H54 (cell line): ENCODE results near the gene PCGF3.
"Not testable (repeated sequence)": the region's sequence is repeated elsewhere in the genome, so short reads cannot be mapped to it uniquely, and the experiment has no call there.

ENCODE experiments used
- DNase-seq: peaks from one replicate; pipeline ENCODE4 v3.0.0; 2011; ENCODE audit warnings: low spot score, mixed read lengths; ENCODE audit not compliant: insufficient read length
- FAIRE-seq: peaks from 3 replicates; lab custom pipeline; 2011; peaks lifted over from hg19 to GRCh38; lab: Jason Lieb, UNC
- POLR2A ChIP-seq: IDR thresholded peaks from 2 replicates; pipeline ENCODE4 v1.6.1; 2011; ENCODE audit warnings: low read depth, mild to moderate bottlenecking, low read length

The PCGF3 gene

DNA sequence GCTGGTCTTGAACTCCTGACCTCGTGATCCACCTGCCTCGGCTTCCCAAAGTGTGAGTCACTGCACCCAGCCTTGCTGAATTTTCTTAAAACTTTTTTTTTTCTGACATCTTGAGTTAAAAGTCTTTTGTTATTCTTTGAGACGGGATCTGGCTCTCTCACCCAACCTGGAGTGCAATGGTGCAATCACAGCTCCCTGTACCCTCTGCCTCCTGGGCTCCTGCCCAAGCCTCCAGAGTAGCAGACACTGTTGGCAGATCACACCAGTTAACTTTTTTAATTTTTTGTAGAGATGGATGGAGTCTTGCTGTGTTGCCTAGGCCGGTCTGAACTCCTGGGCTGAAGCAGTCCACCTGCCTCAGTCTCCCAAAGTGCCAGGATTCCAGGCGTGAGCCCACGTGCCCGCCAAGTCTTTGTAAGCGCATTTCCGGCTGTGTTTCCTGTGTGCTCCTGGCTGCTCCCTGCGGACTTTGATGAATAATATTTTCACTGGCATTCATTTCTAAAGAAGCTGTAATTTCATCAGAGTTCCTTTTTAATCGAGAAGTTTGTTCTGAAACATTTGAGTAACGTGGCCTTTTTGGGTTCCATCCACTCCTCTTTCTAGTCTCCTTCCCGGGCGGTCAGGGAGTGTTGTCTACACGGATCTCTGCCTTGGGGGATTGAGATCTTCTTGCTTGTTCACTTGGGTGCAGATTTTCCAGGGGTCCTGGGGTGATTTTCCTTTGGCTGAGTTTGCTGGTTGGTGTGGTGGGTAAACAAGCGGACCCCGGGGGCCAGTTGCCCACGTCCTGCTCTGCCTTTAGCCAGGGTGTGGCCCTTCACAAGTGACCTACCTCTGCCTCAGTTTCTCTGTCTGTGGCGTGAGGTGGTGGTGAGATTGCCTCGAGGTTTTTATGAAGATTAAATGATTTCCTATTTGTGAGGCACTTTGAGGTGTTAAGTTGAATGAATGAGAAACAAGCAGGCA lies 44.4 kb downstream of the PCGF3 start:
- FAIRE-seq (no peak), DNase-seq (no peak)
- TF ChIP-seq POLR2A: no peak

DNA sequence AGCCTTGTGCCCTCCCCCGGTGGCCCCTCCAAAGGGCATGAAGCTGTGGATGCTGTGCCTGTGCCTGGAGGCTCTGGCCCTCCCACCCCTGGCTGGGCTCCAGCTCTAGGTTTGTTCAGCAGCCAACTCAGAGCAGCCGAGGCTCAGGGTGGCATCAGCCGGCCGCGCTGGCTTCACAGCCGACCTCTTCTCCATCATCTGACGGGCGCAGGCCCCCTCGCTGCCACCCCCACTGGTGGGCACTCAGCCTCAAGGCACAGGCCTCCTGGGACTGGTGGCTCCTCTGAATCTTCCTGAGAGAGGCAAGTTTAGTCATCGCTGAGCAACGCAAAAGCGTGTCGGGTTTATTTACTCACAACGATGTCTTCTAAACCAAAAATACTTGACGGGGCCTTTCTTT lies 46.0 kb downstream of the PCGF3 start:
- TF ChIP-seq POLR2A: no peak
- FAIRE-seq (no peak), DNase-seq (no peak)

DNA sequence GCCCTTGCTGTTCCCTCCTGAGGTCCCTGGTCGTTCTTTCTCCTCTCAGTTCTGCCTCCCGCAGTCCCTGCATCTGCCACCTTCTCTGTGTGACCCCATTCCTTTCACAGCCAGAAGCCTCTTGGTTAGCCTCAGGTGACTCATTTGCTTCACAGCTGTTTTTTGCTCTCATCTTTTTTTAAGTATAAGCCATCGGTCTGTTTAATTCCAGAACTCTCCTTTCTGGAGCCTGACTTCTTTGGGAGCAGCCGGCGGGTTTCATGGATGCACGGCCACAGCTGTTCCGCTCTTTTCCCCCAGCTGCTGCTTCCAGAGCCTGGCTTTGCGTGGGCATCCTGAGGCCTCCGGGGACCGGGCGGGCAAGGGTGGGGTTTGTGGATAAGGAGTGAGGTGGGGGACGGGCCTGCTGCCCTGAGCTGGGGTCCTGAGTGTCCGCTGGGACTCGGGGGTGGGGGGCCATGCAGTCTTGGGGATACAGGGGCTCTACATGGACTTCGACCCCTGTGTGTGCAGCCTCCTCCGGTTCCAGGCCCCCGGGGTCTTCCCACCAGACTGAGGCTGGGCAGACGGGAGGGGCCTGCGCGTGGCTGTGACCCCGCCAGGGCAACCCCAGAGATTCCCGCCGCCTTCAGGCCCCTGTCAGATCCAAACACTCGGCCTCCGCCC lies 46.7 kb downstream of the PCGF3 start:
- FAIRE-seq: no peak

DNA sequence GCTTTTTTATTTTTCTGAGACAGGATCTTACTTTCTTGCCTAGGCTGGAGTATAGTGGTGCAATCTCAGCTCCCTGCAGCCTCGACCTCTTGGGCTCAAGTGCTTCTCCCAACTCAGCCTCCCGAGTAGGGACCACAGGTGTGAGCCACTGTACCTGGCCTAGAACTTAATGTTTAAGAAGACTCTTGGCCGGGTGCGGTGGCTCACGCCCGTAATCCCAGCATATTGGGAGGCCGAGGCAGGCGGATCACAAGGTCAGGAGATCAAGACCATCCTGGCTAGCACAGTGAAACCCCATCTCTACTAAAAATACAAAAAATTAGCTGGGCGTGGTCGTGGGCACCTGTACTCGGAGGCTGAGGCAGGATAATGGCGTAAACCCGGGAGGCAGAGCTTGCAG lies 47.6 kb downstream of the PCGF3 start:
- DNase-seq, FAIRE-seq: not testable (repeated sequence)

More for the DNA sequence above, 46.7 kb downstream of the PCGF3 start:
- TF ChIP-seq POLR2A: no peak
- no peak for DNase-seq

DNA sequence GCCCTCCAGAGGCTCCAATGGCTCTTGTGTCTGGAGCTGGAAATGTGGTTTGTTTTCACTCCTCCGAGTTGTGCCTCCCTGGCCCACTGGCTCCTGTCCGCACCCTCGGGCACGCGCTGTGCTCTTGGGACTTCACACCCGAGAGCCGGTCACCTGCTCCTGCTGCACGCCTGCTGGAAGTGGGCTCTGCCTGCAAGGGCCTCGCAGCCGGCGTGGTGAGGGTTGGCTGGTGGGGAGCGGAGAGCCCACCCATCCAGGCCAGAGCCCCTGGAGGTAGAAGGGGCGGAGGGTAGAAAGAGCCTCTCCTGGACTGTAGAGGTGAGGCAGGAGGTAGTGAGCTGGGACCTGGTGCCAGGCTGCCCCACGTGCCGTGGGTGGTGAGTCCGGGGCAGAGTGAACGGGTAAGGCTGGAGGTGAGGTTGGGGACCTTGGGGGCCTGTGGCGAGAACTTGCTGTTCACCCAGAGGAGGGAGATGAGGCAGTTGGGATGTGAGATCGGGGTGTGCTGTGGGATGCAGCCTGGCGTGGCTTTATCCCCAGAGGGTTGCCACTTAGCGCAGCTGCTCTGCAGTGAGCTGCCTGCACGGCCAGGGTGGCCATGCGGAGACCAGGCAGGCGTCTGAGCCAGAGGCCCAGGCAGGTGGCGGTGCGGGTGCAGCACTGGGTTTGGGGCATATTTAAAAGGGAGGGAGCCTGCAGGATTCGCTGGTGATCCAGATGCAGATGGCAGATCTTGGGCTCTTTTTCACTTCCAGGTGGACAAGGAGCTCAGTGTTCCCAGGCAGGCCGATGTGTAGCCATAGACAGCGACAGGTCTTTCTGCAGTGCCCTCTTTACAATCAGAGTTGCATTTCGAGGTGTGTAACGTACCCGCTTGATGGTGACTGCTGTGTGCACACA lies 48.8 kb downstream of the PCGF3 start:
- DNase-seq: no peak
- no peak for TF ChIP-seq POLR2A
- no peak for FAIRE-seq

DNA sequence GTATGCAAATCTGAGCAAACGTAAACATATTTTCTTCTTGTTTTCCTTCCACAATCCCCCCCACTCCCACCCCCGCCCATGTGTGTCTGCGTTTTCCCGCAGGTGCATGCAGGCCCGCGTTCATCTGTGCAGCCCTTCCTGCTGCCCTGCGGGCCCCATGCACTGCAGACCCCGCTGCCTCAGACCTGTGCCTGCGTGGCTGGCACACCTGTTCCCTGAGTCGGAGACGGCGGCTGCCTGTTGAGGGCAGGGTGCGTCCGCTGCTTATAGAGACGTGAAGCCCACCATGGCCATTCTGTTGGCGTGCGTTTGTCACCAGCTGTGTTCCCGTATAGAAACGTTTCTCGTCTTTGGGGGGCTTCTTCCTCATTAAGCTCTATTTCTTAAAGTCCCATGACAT lies 51.5 kb downstream of the PCGF3 start:
- FAIRE-seq: no peak
- DNase-seq: no peak
- TF ChIP-seq POLR2A: no peak

DNA sequence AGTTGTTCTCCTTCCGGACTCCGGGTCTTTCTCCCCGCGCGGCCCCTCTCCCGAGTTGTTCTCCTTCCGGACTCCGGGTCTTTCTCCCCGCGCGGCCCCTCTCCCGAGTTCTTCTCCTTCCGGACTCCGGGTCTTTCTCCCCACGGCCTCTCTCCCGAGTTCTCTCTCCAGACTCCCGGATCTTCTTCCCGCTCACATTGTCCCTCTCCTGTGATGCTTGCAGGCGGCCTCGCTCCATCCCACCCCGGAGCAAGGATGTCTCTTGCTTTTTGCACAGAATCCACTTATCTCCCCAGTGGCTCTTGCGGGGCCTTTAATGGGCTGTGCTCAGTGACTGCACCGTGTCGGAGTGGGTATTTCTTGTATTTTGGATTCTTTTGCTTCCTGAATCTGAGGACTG lies 54.2 kb downstream of the PCGF3 start:
- DNase-seq: not testable (repeated sequence)

DNA sequence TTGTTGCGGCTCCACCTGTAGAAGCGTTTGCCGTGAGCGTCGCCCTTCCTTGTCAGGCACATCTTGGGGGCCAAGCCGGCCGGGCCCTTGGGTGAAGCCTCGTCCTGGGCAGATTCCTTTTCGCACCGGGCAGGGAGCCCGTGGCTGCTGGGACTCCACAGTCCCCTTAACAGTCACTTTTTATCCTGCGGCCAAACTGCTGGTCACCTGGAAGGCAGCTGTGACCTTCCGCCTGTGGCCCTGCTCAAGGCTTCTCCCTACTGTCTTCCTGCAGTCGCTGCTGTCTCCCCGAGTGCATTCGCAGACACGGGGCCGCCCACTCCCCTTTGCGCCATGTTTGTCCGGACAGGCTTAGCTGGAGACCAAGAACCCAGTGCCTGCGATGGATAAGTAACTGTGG lies 55.0 kb downstream of the PCGF3 start:
- no peak for TF ChIP-seq POLR2A
- DNase-seq: no peak
- no peak for FAIRE-seq

More for the DNA sequence above, 54.2 kb downstream of the PCGF3 start:
- not testable (repeated sequence) for FAIRE-seq

DNA sequence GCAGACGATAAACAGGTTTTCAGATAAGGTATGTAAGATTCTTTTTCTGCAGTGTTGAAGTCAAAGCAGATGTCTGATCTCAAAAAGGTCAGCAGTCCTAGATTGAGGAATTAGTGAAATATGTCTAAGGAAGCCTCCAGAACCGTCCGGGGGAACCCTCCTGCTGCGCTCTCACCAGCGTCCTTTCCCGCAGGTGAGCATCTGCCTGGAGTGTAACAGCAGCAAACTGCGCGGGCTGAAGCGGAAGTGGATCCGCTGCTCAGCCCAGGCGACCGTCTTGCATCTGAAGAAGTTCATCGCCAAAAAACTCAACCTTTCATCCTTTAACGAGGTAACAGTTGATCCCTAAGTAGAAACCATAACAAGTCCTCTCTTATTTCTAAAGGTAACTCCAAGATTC lies 55.5 kb downstream of the PCGF3 start:
- no peak for FAIRE-seq
- no peak for TF ChIP-seq POLR2A

DNA sequence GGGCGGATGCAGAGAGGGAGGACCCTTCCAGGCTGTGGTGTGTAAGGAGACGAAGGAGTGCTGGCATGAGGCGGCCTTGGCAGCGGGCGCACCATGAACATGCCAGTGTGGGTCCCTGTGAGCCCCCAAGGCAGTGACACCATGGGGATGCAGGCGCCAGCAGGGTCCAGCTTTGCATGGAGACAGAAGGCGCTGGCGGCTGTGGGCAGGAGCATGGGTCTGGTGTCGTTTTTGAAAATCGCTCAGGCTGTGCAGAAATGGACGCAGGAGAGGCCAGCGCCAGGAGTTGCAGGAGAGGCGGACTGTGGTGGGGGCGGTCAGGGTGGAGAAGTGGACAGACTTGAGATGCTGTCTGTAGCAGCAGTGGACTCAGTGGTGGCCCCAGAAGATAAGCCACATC lies 56.1 kb downstream of the PCGF3 start:
- DNase-seq (no peak), FAIRE-seq (no peak)
- no peak for TF ChIP-seq POLR2A

More for the DNA sequence above, 55.5 kb downstream of the PCGF3 start:
- no peak for DNase-seq

DNA sequence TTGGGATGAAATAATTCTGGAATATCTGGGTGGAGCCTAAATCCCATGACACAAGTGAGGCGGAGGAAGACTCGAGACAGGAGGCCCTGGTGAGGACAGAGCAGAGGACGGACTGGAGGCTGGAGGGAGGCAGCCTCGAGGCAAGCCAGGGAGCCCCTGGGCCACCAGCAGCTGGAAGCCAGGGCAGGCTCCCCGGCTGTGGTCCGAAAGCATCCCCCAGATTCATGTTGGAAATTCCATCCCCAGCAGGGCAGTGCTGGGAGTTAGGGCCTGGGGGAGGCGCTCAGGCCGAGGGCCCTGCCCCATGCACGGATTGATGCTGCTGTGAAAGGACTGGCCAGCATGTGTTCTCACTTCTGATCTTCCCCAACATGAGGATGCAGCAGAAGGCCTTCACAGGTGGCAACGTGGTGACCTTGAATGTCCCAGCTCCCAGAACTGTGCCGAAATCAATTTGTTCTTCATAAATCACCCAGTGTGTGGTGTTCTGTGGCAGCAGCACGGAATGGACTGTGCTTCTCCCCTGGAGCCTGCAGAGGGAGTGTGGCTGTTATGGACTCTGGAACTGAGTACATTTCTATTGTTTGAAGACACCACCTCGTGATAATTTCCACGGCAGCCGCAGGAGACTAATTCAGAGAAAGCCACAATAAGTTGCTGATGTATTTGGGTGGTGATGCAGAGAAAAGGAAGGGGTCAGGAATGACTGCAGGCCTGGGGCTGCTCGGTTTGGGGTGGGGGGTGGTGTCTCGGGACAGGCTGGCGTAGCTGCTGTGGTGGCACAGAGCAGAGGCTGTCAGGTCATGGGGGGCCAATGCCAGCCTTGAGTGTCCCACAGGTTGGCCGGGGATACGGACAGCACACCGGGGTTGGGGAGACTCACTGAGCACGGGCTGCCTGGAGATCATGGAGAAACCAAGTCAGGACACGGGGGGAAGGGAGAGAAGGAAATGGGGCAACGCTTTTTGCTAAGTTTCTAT lies 56.9 kb downstream of the PCGF3 start:
- TF ChIP-seq POLR2A: no peak
- no peak for DNase-seq
- FAIRE-seq: no peak

DNA sequence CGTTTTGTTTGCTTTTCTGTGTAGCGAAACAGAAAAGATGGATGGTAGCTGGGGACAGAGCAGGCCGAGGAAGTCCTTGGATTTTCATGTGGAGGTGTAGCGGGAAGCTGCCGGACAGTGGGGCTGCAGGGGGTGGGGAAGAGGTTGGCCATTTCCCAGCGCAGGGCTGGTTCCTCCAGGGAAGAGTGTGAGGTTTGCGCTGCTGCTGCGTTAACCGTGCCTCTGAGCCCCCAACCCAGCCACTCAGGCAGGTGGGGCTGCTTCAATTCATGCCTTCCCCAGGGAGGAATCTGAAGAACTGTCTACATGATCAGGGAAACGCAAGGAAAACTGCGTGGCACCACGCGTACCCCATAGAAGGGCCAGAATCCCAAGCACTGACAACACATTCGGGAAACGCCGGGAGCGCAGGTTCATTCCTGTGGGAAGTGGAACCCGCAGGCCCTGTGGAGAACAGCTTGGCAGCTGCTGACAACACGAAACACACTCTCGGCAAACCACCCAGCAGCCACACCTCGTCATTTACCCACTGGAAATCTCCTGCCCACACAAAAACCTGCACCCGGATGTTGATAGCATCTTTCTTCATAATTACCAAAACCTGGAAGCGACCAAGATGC lies 57.7 kb downstream of the PCGF3 start:
- FAIRE-seq (no peak), DNase-seq (no peak)
- TF ChIP-seq POLR2A: no peak
